HG02970 (cell line): ENCODE measurements around the gene POLR2I.
"Not testable (repeated sequence)": the region's sequence is repeated elsewhere in the genome, so short reads cannot be mapped to it uniquely, and the experiment has no call there.

Source experiments
- ATAC-seq: cut with Tn5 transposase; IDR thresholded peaks from one replicate; pipeline ENCODE4 v1.9.1; 2021; ENCODE audit warnings: mild to moderate bottlenecking, moderate library complexity, moderate number of reproducible peaks; ENCODE audit not compliant: unreplicated experiment, low FRiP score

Gene POLR2I

GRCh38 chr19:36072081-36072480 lies 42.6 kb downstream of the POLR2I start:
- ATAC-seq, result no peak

- ATAC-seq, result not testable (repeated sequence)
Measured at GRCh38 chr19:36068810-36069499, 45.7 kb downstream of the POLR2I start.

GRCh38 chr19:36067681-36068080 lies 47.0 kb downstream of the POLR2I start:
- ATAC-seq, result no peak

DNA sequence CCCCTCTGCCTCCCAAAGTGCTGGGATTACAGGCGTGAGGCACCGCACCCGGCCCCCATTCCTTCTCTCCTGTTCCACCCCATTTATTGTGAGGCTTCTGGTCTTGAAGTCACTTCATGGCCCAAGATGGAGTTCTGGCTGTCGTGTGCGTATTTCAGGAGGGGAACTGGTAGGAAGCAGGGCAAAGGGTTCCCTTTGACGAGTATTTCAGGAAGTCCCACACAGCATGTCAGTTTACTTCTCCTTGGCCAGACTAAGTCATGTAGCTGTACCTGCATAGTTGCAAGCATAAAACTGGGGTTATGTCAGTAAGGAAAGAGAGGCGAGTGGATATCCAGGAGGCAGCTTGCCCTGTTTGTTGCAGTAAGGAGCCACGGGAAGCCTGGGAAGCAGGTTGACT lies 49.8 kb downstream of the POLR2I start:
- ATAC-seq, result no peak
